Measurements from ENCODE around the gene USP48. TPM values are rescaled to one million over a fixed set of nuclear protein-coding genes. Genes with fewer than 3 reads are reported as not detected.

The USP48 gene
- total and polyA plus RNA-seq, 2 of the 13 experiments (the other 11 are each of a cell fraction or from before 2014, with no cell fraction given), result 30.4 to 30.7 TPM

DNA sequence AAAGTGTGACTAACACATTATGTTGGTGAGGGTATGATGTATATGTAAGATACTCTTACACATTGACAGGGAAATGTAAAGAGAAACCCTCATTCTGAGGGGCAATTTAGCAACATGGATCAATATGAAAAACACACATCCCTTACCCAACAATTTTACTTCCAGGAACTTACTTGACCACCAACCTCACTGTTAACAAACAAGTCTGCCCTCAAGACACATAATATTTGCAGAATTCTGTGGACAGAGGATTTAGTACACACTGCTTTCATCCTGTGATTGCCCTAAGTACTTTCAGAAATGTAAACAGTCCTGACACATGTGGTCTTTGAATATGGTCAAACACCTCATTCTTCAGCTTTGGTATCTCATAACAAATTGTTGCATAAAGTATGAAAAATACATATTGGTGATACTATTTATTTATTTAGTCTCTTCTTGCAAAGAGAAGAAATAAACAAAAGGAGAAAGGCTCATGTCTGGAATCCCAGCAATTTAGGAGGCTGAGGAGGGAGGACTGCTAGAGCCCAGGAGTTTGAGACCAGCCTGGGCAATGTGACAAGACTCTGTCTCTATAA is 6.9 kb downstream of the USP48 start (continued):
- TF ChIP-seq, protein P1, sequence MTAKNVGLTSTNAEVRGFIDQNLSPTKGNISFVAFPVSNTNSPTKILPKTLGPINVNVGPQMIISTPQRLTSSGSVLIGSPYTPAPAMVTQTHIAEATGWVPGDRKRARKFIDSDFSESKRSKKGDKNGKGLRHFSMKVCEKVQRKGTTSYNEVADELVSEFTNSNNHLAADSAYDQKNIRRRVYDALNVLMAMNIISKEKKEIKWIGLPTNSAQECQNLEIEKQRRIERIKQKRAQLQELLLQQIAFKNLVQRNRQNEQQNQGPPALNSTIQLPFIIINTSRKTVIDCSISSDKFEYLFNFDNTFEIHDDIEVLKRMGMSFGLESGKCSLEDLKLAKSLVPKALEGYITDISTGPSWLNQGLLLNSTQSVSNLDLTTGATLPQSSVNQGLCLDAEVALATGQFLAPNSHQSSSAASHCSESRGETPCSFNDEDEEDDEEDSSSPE (CRISPR knock-in tag; IDR thresholded peaks at IDR 0.05), result no peak
- TF ChIP-seq, protein P2, sequence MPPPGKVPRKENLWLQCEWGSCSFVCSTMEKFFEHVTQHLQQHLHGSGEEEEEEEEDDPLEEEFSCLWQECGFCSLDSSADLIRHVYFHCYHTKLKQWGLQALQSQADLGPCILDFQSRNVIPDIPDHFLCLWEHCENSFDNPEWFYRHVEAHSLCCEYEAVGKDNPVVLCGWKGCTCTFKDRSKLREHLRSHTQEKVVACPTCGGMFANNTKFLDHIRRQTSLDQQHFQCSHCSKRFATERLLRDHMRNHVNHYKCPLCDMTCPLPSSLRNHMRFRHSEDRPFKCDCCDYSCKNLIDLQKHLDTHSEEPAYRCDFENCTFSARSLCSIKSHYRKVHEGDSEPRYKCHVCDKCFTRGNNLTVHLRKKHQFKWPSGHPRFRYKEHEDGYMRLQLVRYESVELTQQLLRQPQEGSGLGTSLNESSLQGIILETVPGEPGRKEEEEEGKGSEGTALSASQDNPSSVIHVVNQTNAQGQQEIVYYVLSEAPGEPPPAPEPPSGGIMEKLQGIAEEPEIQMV (CRISPR knock-in tag; IDR thresholded peaks at IDR 0.05; ENCODE audit: low read depth), result no peak
- TF ChIP-seq, protein P3, sequence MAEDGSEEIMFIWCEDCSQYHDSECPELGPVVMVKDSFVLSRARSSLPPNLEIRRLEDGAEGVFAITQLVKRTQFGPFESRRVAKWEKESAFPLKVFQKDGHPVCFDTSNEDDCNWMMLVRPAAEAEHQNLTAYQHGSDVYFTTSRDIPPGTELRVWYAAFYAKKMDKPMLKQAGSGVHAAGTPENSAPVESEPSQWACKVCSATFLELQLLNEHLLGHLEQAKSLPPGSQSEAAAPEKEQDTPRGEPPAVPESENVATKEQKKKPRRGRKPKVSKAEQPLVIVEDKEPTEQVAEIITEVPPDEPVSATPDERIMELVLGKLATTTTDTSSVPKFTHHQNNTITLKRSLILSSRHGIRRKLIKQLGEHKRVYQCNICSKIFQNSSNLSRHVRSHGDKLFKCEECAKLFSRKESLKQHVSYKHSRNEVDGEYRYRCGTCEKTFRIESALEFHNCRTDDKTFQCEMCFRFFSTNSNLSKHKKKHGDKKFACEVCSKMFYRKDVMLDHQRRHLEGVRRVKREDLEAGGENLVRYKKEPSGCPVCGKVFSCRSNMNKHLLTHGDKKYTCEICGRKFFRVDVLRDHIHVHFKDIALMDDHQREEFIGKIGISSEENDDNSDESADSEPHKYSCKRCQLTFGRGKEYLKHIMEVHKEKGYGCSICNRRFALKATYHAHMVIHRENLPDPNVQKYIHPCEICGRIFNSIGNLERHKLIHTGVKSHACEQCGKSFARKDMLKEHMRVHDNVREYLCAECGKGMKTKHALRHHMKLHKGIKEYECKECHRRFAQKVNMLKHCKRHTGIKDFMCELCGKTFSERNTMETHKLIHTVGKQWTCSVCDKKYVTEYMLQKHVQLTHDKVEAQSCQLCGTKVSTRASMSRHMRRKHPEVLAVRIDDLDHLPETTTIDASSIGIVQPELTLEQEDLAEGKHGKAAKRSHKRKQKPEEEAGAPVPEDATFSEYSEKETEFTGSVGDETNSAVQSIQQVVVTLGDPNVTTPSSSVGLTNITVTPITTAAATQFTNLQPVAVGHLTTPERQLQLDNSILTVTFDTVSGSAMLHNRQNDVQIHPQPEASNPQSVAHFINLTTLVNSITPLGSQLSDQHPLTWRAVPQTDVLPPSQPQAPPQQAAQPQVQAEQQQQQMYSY (CRISPR knock-in tag; IDR thresholded peaks at IDR 0.05), result no peak
- no peak for TF ChIP-seq ETV6 (CRISPR knock-in tag; conservative IDR thresholded peaks at IDR 0.05)
- TF ChIP-seq PCBP2 (optimal IDR thresholded peaks at IDR 0.05; ENCODE audit: low read depth, low read length, poor library complexity, severe bottlenecking), result no peak
- TF ChIP-seq POLR2AphosphoS5 (IDR thresholded peaks at IDR 0.05; ENCODE audit: low read depth, low read length), result no peak
- no peak for TF ChIP-seq ZNF605 (CRISPR knock-in tag; IDR thresholded peaks at IDR 0.05)
- no peak for TF ChIP-seq ZNF350 (CRISPR knock-in tag; IDR thresholded peaks at IDR 0.05; ENCODE audit: borderline replicate concordance, low read depth)
- TF ChIP-seq ZNF382 (CRISPR knock-in tag; IDR thresholded peaks at IDR 0.05; ENCODE audit: borderline replicate concordance), result no peak
- TF ChIP-seq, protein P4, sequence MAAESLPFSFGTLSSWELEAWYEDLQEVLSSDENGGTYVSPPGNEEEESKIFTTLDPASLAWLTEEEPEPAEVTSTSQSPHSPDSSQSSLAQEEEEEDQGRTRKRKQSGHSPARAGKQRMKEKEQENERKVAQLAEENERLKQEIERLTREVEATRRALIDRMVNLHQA (CRISPR knock-in tag; IDR thresholded peaks at IDR 0.05), result no peak
- no peak for TF ChIP-seq SP1 (IDR thresholded peaks at IDR 0.05)
- TF ChIP-seq SP1 (CRISPR knock-in tag; IDR thresholded peaks at IDR 0.05), result no peak
- no peak for TF ChIP-seq NCOA5 (CRISPR knock-in tag; IDR thresholded peaks at IDR 0.05)
- peak; percentile 51; the same call in 1 of the 2 replicates for TF ChIP-seq SIX4 (CRISPR knock-in tag; IDR thresholded peaks at IDR 0.05)
- no peak for TF ChIP-seq ZNF230 (CRISPR knock-in tag; IDR thresholded peaks at IDR 0.05)
- no peak for TF ChIP-seq TMF1 (CRISPR knock-in tag; IDR thresholded peaks at IDR 0.05; ENCODE audit: low read depth)
- 0 out of 2 replicates have a peak, but pooled peaks have one; percentile 16 for TF ChIP-seq ELF1 (CRISPR knock-in tag; IDR thresholded peaks at IDR 0.05)
- TF ChIP-seq FOXC1 (CRISPR knock-in tag; IDR thresholded peaks at IDR 0.05; ENCODE audit: borderline replicate concordance), result no peak
- TF ChIP-seq ZSCAN9 (CRISPR knock-in tag; IDR thresholded peaks at IDR 0.05; ENCODE audit: borderline replicate concordance), result no peak; the same call in 1 of the 2 replicates
- no peak for TF ChIP-seq ZNF569 (CRISPR knock-in tag; IDR thresholded peaks at IDR 0.05; ENCODE audit: borderline replicate concordance)
- TF ChIP-seq NRL (CRISPR knock-in tag; IDR thresholded peaks at IDR 0.05; ENCODE audit: borderline replicate concordance), result no peak
- no peak for TF ChIP-seq SNRNP70 (IDR thresholded peaks at IDR 0.05; ENCODE audit: low read depth, low read length)
- TF ChIP-seq CBX1 (IDR thresholded peaks at IDR 0.05; ENCODE audit: low read depth), result no peak
- no peak for TF ChIP-seq DMAP1 (CRISPR knock-in tag; IDR thresholded peaks at IDR 0.05)
- peak; percentile 69 for TF ChIP-seq ZBTB7B (CRISPR knock-in tag; IDR thresholded peaks at IDR 0.05)
- TF ChIP-seq MAF1 (CRISPR knock-in tag; IDR thresholded peaks at IDR 0.05; ENCODE audit: borderline replicate concordance), result no peak
